ENCODE measurements around the gene ZNF177.
"Not testable (repeated sequence)": the region's sequence is repeated elsewhere in the genome, so short reads cannot be mapped to it uniquely, and the experiment has no call there.

The ZNF177 gene

DNA sequence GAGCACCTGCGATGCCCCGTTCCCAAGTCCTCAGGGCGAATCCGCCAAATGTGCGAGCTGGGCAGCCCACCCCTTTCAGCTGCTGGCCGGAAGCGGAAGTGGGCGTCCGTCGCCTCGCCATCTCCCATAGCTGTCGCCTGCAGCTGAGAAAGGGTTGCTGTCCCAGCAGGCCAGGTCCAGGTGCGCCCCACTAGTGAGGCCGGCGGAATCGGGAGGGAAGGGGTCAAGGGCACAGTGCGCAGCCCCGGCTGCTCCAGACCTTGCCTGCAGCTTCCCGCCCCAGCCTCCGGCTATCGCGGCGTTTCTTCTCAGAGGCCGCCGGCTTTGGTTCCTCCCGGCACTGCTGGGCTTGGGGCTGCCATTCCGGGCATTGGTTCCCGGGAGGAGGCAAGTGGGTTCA is at the start of gene ZNF177:
Gene ZNF177 (plus strand): TSS at position 109 of the 400 bp plus-strand sequence. CDS start 15,299 bp downstream, outside the sequence.
- H3K9ac ChIP-seq (ENCODE audit: low read depth, low read length): no peak within 1 kb of the TSS
- no peaks in the 10 kb centered on the region for H3K27me3 ChIP-seq (ENCODE audit: control insufficient read depth, insufficient read depth, low read length)
- H3K4me1 ChIP-seq (ENCODE audit: control insufficient read depth, insufficient read depth, low read length): no peaks in the 10 kb centered on the region
- H3K9me3 ChIP-seq (ENCODE audit: control insufficient read depth, insufficient read depth, low read length): peaks cover 84% of the 10 kb centered on the region
- H3K4me3 ChIP-seq (ENCODE audit: low read depth, low read length): no peak within 1 kb of the TSS
- H3K27ac ChIP-seq (ENCODE audit: low read depth, low read length): no peak within 1 kb of the TSS
- H3K36me3 ChIP-seq (ENCODE audit: control insufficient read depth, insufficient read depth, low read length): no peaks in the 10 kb centered on the region; the same call in 1 of the 2 replicates

- H3K9ac ChIP-seq (ENCODE audit: low read depth, low read length): no peak overlapping the region
- H3K9me3 ChIP-seq (ENCODE audit: control insufficient read depth, insufficient read depth, low read length): peaks cover 44% of the 10 kb centered on the region
- no peaks in the 10 kb centered on the region for H3K4me1 ChIP-seq (ENCODE audit: control insufficient read depth, insufficient read depth, low read length)
- no peak overlapping the region for H3K4me3 ChIP-seq (ENCODE audit: low read depth, low read length)
- H3K36me3 ChIP-seq (ENCODE audit: control insufficient read depth, insufficient read depth, low read length): no peaks in the 10 kb centered on the region
- H3K27ac ChIP-seq (ENCODE audit: low read depth, low read length): no peak overlapping the region
- H3K27me3 ChIP-seq (ENCODE audit: control insufficient read depth, insufficient read depth, low read length): no peaks in the 10 kb centered on the region
These were observed 49.1 kb upstream of the ZNF177 start for GRCh38 chr19:9313756-9314155.

DNA sequence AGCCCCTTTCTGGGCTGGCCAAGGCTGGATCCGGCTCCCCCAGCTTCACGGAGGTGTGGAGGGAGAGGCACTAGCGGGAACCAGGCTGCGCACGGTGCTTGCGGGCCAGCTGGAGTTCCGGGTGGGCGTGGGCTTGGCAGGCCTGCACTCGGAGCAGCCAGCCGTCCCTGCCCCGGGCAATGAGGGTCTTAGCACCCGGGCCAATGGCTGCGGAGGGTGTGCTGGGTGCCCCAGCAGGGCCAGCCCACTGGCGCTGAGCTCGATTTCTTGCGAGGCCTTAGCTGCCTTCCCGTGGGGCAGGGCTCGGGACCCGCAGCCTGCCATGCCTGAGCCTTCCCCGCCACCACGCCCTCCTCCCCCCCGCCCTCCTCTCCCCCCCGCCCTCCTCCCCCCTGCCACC is 41.5 kb upstream of the ZNF177 start:
- H3K9me3 ChIP-seq (ENCODE audit: control insufficient read depth, insufficient read depth, low read length): peaks cover 41% of the 10 kb centered on the region
- H3K4me3 ChIP-seq (ENCODE audit: low read depth, low read length): no peak overlapping the region
- no peaks in the 10 kb centered on the region for H3K27me3 ChIP-seq (ENCODE audit: control insufficient read depth, insufficient read depth, low read length)
- H3K36me3 ChIP-seq (ENCODE audit: control insufficient read depth, insufficient read depth, low read length): no peaks in the 10 kb centered on the region; the same call in 1 of the 2 replicates
- no peak overlapping the region for H3K27ac ChIP-seq (ENCODE audit: low read depth, low read length)
- H3K9ac ChIP-seq (ENCODE audit: low read depth, low read length): no peak overlapping the region
- H3K4me1 ChIP-seq (ENCODE audit: control insufficient read depth, insufficient read depth, low read length): no peaks in the 10 kb centered on the region

- H3K9me3 ChIP-seq (ENCODE audit: control insufficient read depth, insufficient read depth, low read length): peaks cover 41% of the 10 kb centered on the region
- H3K4me1 ChIP-seq (ENCODE audit: control insufficient read depth, insufficient read depth, low read length); H3K27me3 ChIP-seq (ENCODE audit: control insufficient read depth, insufficient read depth, low read length): not testable (repeated sequence)
These were observed 41.1 kb upstream of the ZNF177 start for GRCh38 chr19:9321756-9322155.

GRCh38 chr19:9322201-9322600 is 40.6 kb upstream of the ZNF177 start:
- H3K36me3 ChIP-seq (ENCODE audit: control insufficient read depth, insufficient read depth, low read length); H3K27ac ChIP-seq (ENCODE audit: low read depth, low read length); H3K4me1 ChIP-seq (ENCODE audit: control insufficient read depth, insufficient read depth, low read length); H3K9ac ChIP-seq (ENCODE audit: low read depth, low read length); H3K4me3 ChIP-seq (ENCODE audit: low read depth, low read length); H3K27me3 ChIP-seq (ENCODE audit: control insufficient read depth, insufficient read depth, low read length): not testable (repeated sequence)
- peaks cover 41% of the 10 kb centered on the region for H3K9me3 ChIP-seq (ENCODE audit: control insufficient read depth, insufficient read depth, low read length)

More at GRCh38 chr19:9321756-9322155, 41.1 kb upstream of the ZNF177 start:
- H3K27ac ChIP-seq (ENCODE audit: low read depth, low read length); H3K9ac ChIP-seq (ENCODE audit: low read depth, low read length); H3K4me3 ChIP-seq (ENCODE audit: low read depth, low read length); H3K36me3 ChIP-seq (ENCODE audit: control insufficient read depth, insufficient read depth, low read length): not testable (repeated sequence)

- Histone ChIP-seq H3K9ac (ENCODE audit: low read depth, low read length) (peak overlapping the region; percentile 44; the same call in 1 of the 2 replicates), H3K27ac (ENCODE audit: low read depth, low read length) (peak overlapping the region; percentile 91), H3K36me3 (ENCODE audit: control insufficient read depth, insufficient read depth, low read length) (peaks cover 10% of the 10 kb centered on the region), H3K9me3 (ENCODE audit: control insufficient read depth, insufficient read depth, low read length) (peaks cover 48% of the 10 kb centered on the region), H3K27me3 (ENCODE audit: control insufficient read depth, insufficient read depth, low read length) (no peaks in the 10 kb centered on the region), H3K4me3 (ENCODE audit: low read depth, low read length) (peak overlapping the region; percentile 80), H3K4me1 (ENCODE audit: control insufficient read depth, insufficient read depth, low read length) (no peaks in the 10 kb centered on the region)
These were observed 39.3 kb upstream of the ZNF177 start for GRCh38 chr19:9323557-9323918.

DNA sequence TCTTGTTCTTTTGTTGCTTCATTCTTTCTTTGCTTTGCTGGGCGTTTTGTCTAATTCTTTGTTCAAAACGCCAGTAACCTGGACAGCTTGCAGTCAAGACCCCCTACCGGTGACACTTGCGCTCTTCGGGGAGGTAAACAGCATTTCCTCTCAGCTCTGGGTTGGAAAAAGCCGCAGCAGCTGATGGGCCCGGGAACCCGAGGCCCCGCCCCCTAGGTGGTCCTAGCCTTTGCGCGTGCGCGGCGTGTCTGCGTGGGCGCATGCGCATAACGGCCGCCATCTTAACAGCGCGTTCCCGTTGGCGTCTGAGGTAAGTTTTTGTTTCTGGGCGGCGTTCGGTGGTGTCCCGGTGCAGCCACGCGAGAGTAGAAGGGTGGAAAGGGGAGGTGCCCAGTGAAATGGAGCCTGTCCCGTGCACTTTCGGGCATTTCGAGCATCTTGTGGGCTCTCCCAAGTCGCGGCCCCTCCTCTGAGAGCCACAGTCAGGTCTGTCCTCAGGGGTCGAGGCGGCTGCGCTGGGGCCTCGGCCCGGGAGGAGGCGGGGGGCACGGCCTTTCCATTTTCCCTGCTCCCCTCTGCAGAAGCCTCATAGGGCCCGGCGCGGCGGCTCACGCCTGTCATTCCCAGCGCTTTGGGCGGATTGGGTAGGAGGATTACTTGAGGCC is 38.8 kb upstream of the ZNF177 start, which contains the start of gene ZNF559:
Gene ZNF559 (plus strand): TSS at position 261 of the 665 bp plus-strand sequence. CDS start 14,371 bp downstream, outside the sequence.
- peaks cover 14% of the 10 kb centered on the region for H3K36me3 ChIP-seq (ENCODE audit: control insufficient read depth, insufficient read depth, low read length)
- H3K9me3 ChIP-seq (ENCODE audit: control insufficient read depth, insufficient read depth, low read length): peaks cover 52% of the 10 kb centered on the region
- H3K4me3 ChIP-seq (ENCODE audit: low read depth, low read length): peak within 1 kb of the TSS; percentile 80
- peak within 1 kb of the TSS; percentile 91 for H3K27ac ChIP-seq (ENCODE audit: low read depth, low read length)
- H3K27me3 ChIP-seq (ENCODE audit: control insufficient read depth, insufficient read depth, low read length): no peaks in the 10 kb centered on the region
- H3K9ac ChIP-seq (ENCODE audit: low read depth, low read length): peak within 1 kb of the TSS; percentile 85
- no peaks in the 10 kb centered on the region for H3K4me1 ChIP-seq (ENCODE audit: control insufficient read depth, insufficient read depth, low read length)

- Histone ChIP-seq H3K9me3 (ENCODE audit: control insufficient read depth, insufficient read depth, low read length) (peaks cover 57% of the 10 kb centered on the region), H3K4me1 (ENCODE audit: control insufficient read depth, insufficient read depth, low read length) (no peaks in the 10 kb centered on the region), H3K9ac (ENCODE audit: low read depth, low read length) (peak overlapping the region; percentile 85), H3K4me3 (ENCODE audit: low read depth, low read length) (peak overlapping the region; percentile 80), H3K36me3 (ENCODE audit: control insufficient read depth, insufficient read depth, low read length) (peaks cover 14% of the 10 kb centered on the region), H3K27me3 (ENCODE audit: control insufficient read depth, insufficient read depth, low read length) (no peaks in the 10 kb centered on the region), H3K27ac (ENCODE audit: low read depth, low read length) (peak overlapping the region; percentile 91)
These were observed 38.2 kb upstream of the ZNF177 start for GRCh38 chr19:9324584-9324962.

GRCh38 chr19:9329999-9330398 is 32.8 kb upstream of the ZNF177 start:
- Histone ChIP-seq H3K27me3 (ENCODE audit: control insufficient read depth, insufficient read depth, low read length) (no peaks in the 10 kb centered on the region), H3K4me1 (ENCODE audit: control insufficient read depth, insufficient read depth, low read length) (no peaks in the 10 kb centered on the region), H3K36me3 (ENCODE audit: control insufficient read depth, insufficient read depth, low read length) (peaks cover 37% of the 10 kb centered on the region), H3K9ac (ENCODE audit: low read depth, low read length) (no peak overlapping the region), H3K9me3 (ENCODE audit: control insufficient read depth, insufficient read depth, low read length) (peaks cover 87% of the 10 kb centered on the region), H3K27ac (ENCODE audit: low read depth, low read length) (no peak overlapping the region), H3K4me3 (ENCODE audit: low read depth, low read length) (no peak overlapping the region; the same call in 1 of the 2 replicates)

DNA sequence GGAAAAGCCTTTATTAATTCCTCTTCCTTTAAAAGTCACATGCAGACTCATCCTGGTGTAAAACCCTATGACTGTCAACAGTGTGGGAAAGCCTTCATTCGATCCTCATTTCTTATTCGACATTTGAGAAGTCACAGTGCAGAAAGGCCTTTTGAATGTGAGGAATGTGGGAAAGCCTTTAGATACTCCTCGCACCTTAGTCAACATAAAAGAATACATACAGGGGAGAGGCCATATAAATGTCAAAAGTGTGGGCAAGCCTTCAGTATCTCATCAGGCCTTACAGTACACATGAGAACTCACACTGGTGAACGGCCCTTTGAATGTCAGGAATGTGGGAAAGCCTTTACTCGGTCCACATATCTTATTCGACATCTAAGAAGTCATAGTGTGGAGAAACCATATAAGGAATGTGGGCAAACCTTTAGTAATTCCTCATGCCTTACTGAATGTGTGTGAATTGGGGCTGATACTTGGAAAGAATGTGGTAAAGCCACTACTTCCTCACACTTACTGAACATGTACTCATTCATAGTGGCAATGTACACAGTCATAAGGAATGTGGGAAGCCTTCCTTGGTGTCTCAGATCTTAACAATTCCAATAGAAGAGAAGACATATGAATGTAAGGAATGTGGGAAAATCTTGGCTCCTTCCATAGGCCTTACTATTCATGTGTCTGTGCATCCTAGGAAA is 20.1 kb upstream of the ZNF177 start:
- no peak overlapping the region for H3K27ac ChIP-seq (ENCODE audit: low read depth, low read length)
- H3K4me3 ChIP-seq (ENCODE audit: low read depth, low read length): peak overlapping the region; percentile 21
- H3K36me3 ChIP-seq (ENCODE audit: control insufficient read depth, insufficient read depth, low read length): peaks cover 51% of the 10 kb centered on the region
- no peak overlapping the region for H3K9ac ChIP-seq (ENCODE audit: low read depth, low read length)
- H3K4me1 ChIP-seq (ENCODE audit: control insufficient read depth, insufficient read depth, low read length): no peaks in the 10 kb centered on the region
- H3K27me3 ChIP-seq (ENCODE audit: control insufficient read depth, insufficient read depth, low read length): no peaks in the 10 kb centered on the region
- H3K9me3 ChIP-seq (ENCODE audit: control insufficient read depth, insufficient read depth, low read length): peaks cover 96% of the 10 kb centered on the region

DNA sequence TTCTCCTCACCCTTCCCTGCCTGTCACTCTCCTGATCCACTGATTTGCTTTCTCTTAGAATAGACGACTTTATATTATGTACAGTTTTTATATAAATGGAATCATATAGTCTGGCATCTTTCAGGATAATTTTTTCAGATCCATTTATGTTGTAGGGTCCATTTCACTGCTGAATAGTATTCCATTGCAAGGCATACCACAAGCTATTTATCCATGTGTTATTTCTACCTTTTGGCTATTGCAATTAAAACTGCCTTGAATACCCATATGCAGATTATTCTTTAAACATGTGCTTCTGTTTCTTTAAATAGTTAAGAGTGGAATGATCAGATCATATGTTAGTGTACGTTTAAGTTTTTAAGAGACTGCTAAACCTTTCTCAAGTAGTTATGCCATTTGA is 17.8 kb upstream of the ZNF177 start:
- H3K4me3 ChIP-seq (ENCODE audit: low read depth, low read length): no peak overlapping the region
- H3K27me3 ChIP-seq (ENCODE audit: control insufficient read depth, insufficient read depth, low read length): no peaks in the 10 kb centered on the region
- H3K27ac ChIP-seq (ENCODE audit: low read depth, low read length): no peak overlapping the region
- H3K9me3 ChIP-seq (ENCODE audit: control insufficient read depth, insufficient read depth, low read length): peaks cover 97% of the 10 kb centered on the region
- no peak overlapping the region for H3K9ac ChIP-seq (ENCODE audit: low read depth, low read length)
- H3K36me3 ChIP-seq (ENCODE audit: control insufficient read depth, insufficient read depth, low read length): peaks cover 36% of the 10 kb centered on the region
- no peaks in the 10 kb centered on the region for H3K4me1 ChIP-seq (ENCODE audit: control insufficient read depth, insufficient read depth, low read length)

Data from HUES48 (cell line).